H1 (cell line): ENCODE results near the gene OR10A7. TPM values are rescaled to one million over a fixed set of nuclear protein-coding genes. Genes with fewer than 3 reads are reported as not detected.

Experiments used
- CTCF ChIA-PET: fragments of 300-600 bp; sonication (Branson Sonifier 250); formaldehyde crosslinking; loops from one replicate; lab custom pipeline; 2021; ENCODE audit not compliant: partially characterized antibody; lab: Charles Lee
- POLR2A ChIA-PET: fragments of 300-600 bp; sonication (Branson Sonifier 250); formaldehyde crosslinking; loops from one replicate; lab custom pipeline; 2021; ENCODE audit warnings: inconsistent platforms; ENCODE audit not compliant: partially characterized antibody; lab: Charles Lee
- DNase-seq, 2 experiments: peaks; one replicate each; pipeline versions ENCODE4 v3.0.0 to v3.0.0-alpha.2; 2010 to 2022; ENCODE audit warnings: low spot score in 2 of 2, low read depth in 1 of 2, mixed read lengths in 1 of 2
- FAIRE-seq: peaks from 2 replicates; lab custom pipeline; 2011; peaks lifted over from hg19 to GRCh38; lab: Jason Lieb, UNC
- H2AFZ ChIP-seq: 2 replicates; pipeline ENCODE4 v1.8.1; 2012; ENCODE audit warnings: low read length, inconsistent platforms
- H2AK5ac ChIP-seq: 2 replicates; pipeline ENCODE4 v1.6.1; 2013; ENCODE audit warnings: low read depth, low read length
- H2BK120ac ChIP-seq: replicated peaks from 2 replicates; pipeline ENCODE3; 2013; ENCODE audit warnings: low read depth, low read length, inconsistent platforms
- H2BK12ac ChIP-seq: 2 replicates; pipeline ENCODE4 v1.6.1; 2013; ENCODE audit warnings: low read depth, low read length
- H2BK15ac ChIP-seq: 2 replicates; pipeline ENCODE4 v1.6.1; 2013; ENCODE audit warnings: low read length
- H2BK20ac ChIP-seq: 2 replicates; pipeline ENCODE4 v1.6.1; 2013; ENCODE audit warnings: low read length
- H2BK5ac ChIP-seq: 2 replicates; pipeline ENCODE4 v1.6.1; 2013; ENCODE audit warnings: low read depth, low read length
- H3K14ac ChIP-seq: 2 replicates; pipeline ENCODE4 v1.6.1; 2013; ENCODE audit warnings: inconsistent platforms; ENCODE audit not compliant: insufficient read length
- H3K18ac ChIP-seq: 2 replicates; pipeline ENCODE4 v1.6.1; 2013; ENCODE audit warnings: low read length; ENCODE audit errors: extremely low read depth
- H3K23ac ChIP-seq: 2 replicates; pipeline ENCODE4 v1.6.1; 2013; ENCODE audit warnings: inconsistent platforms; ENCODE audit not compliant: insufficient read length
- H3K23me2 ChIP-seq: 2 replicates; pipeline ENCODE4 v1.6.1; 2013; ENCODE audit warnings: low read depth, low read length
- H3K27ac ChIP-seq: 2 replicates; pipeline ENCODE4 v1.6.1; 2011; ENCODE audit warnings: low read depth, low read length, inconsistent platforms
- H3K27me3 ChIP-seq, 4 experiments: replicated peaks in 1 of 4; 1 replicate in 1 of 4; 2 replicates in 3 of 4; pipeline versions ENCODE4 v1.6.1 to v1.8.1; 2011 to 2013; ENCODE audit warnings: low read length in 3 of 4, mild to moderate bottlenecking in 3 of 4, inconsistent platforms in 2 of 4, mixed read lengths in 2 of 4, moderate library complexity in 1 of 4; ENCODE audit not compliant: control insufficient read depth in 3 of 4, insufficient read depth in 3 of 4; ENCODE audit errors: extremely low read depth in 1 of 4
- H3K36me3 ChIP-seq, 4 experiments: 2 replicates each; pipeline versions ENCODE4 v1.6.1 to v1.8.1; 2011 to 2013; ENCODE audit warnings: mild to moderate bottlenecking in 4 of 4, low read length in 3 of 4, moderate library complexity in 2 of 4, control low read depth in 1 of 4, inconsistent platforms in 1 of 4; ENCODE audit not compliant: insufficient read depth in 4 of 4, control insufficient read depth in 2 of 4
- H3K4ac ChIP-seq: replicated peaks from 2 replicates; pipeline ENCODE3; 2013; ENCODE audit warnings: low read length, low read depth, mixed read lengths, inconsistent platforms; ENCODE audit not compliant: insufficient read length
- H3K4me1 ChIP-seq, 4 experiments: replicated peaks in 1 of 4; 1 replicate in 1 of 4; 2 replicates in 3 of 4; pipeline versions ENCODE4 v1.6.1 to v1.8.1; 2011 to 2013; ENCODE audit warnings: low read length in 3 of 4, inconsistent platforms in 2 of 4, mixed read lengths in 1 of 4; ENCODE audit not compliant: insufficient read depth in 4 of 4, control insufficient read depth in 3 of 4
- H3K4me2 ChIP-seq, 2 experiments: 2 replicates each; pipeline versions ENCODE4 v1.6.1 to v1.8.1; 2011 to 2013; ENCODE audit warnings: low read depth in 2 of 2, low read length in 2 of 2, control low read depth in 1 of 2, inconsistent platforms in 1 of 2, mild to moderate bottlenecking in 1 of 2; ENCODE audit not compliant: insufficient read depth in 1 of 2
- H3K4me3 ChIP-seq, 4 experiments: fragments of 200-600, 300-600 bp in 1 of 4; sonication (generic), shearing (Covaris generic), sonication (Bioruptor Twin) in 1 of 4; 2 replicates each; pipeline versions ENCODE4 v1.5.1 to v1.8.1; 2011 to 2016; ENCODE audit warnings: low read length in 4 of 4, low read depth in 3 of 4, control low read depth in 2 of 4, inconsistent platforms in 2 of 4, mild to moderate bottlenecking in 2 of 4, mixed read lengths in 1 of 4, moderate library complexity in 1 of 4; ENCODE audit not compliant: insufficient read depth in 2 of 4; ENCODE audit errors: extremely low read depth in 1 of 4
- H3K56ac ChIP-seq: replicated peaks from 2 replicates; pipeline ENCODE3; 2013; ENCODE audit warnings: low read depth, mild to moderate bottlenecking, mixed read lengths, low read length, inconsistent platforms; ENCODE audit not compliant: insufficient read length
- H3K79me1 ChIP-seq: 2 replicates; pipeline ENCODE4 v1.6.1; 2013; ENCODE audit warnings: low read depth, low read length, control low read depth
- H3K79me2 ChIP-seq, 2 experiments: 2 replicates each; pipeline versions ENCODE4 v1.6.1 to v1.8.1; 2012 to 2013; ENCODE audit warnings: low read length in 2 of 2, mild to moderate bottlenecking in 2 of 2, inconsistent platforms in 1 of 2; ENCODE audit not compliant: insufficient read depth in 2 of 2, control insufficient read depth in 1 of 2
- H3K9ac ChIP-seq, 4 experiments: replicated peaks in 1 of 4; 1 replicate in 1 of 4; 2 replicates in 3 of 4; pipeline versions ENCODE4 v1.6.1 to v1.8.1; 2011 to 2013; ENCODE audit warnings: low read depth in 3 of 4, low read length in 3 of 4, control low read depth in 2 of 4, mild to moderate bottlenecking in 2 of 4, moderate library complexity in 2 of 4, inconsistent platforms in 1 of 4; ENCODE audit errors: extremely low read depth in 1 of 4
- H3K9me3 ChIP-seq, 2 experiments: 2 replicates each; pipeline versions ENCODE4 v1.6.1 to v1.8.1; 2012 to 2013; ENCODE audit warnings: mild to moderate bottlenecking in 2 of 2, moderate library complexity in 2 of 2, control low read depth in 1 of 2, inconsistent platforms in 1 of 2, low read depth in 1 of 2, low read length in 1 of 2, mixed read lengths in 1 of 2; ENCODE audit not compliant: insufficient read depth in 2 of 2
- H4K20me1 ChIP-seq, 2 experiments: replicated peaks in 1 of 2; 2 replicates each; pipeline versions ENCODE3 to v1.8.1; 2011 to 2013; ENCODE audit warnings: inconsistent platforms in 2 of 2, low read length in 2 of 2, mild to moderate bottlenecking in 1 of 2; ENCODE audit not compliant: insufficient read depth in 2 of 2, control insufficient read depth in 1 of 2
- H4K5ac ChIP-seq: 2 replicates; pipeline ENCODE4 v1.6.1; 2013; ENCODE audit warnings: low read length, low read depth, mixed read lengths, inconsistent platforms; ENCODE audit not compliant: insufficient read length
- H4K8ac ChIP-seq: 2 replicates; pipeline ENCODE4 v1.8.0; 2013; ENCODE audit warnings: mild to moderate bottlenecking, moderate library complexity, low read length, inconsistent platforms; ENCODE audit not compliant: insufficient read depth; ENCODE audit errors: extremely low read depth
- H4K91ac ChIP-seq: replicated peaks from 2 replicates; pipeline ENCODE3; 2013; ENCODE audit warnings: low read length, mixed read lengths, inconsistent platforms; ENCODE audit not compliant: insufficient read length
- BRCA1 ChIP-seq: IDR thresholded peaks from 2 replicates; pipeline ENCODE4 v1.6.1; 2012; ENCODE audit warnings: low read depth, low read length, improper control_type of control experiment
- CEBPB ChIP-seq: IDR thresholded peaks from 2 replicates; pipeline ENCODE4 v1.6.1; 2012; ENCODE audit warnings: low read depth, low read length
- CREB1 ChIP-seq: IDR thresholded peaks from 2 replicates; pipeline ENCODE4 v1.6.1; 2012; ENCODE audit warnings: inconsistent platforms
- CTCF ChIP-seq, 3 experiments: IDR thresholded peaks; 1 replicate in 2 of 3; 2 replicates in 1 of 3; pipeline versions ENCODE4 v1.5.1 to v1.6.1; 2011; ENCODE audit warnings: low read length in 3 of 3, mild to moderate bottlenecking in 3 of 3, inconsistent platforms in 2 of 3, low read depth in 1 of 3, moderate library complexity in 1 of 3; ENCODE audit not compliant: insufficient read depth in 1 of 3; ENCODE audit errors: control extremely low read depth in 1 of 3
- GTF2F1 ChIP-seq: IDR thresholded peaks from 2 replicates; pipeline ENCODE4 v1.6.1; 2012; ENCODE audit warnings: low read depth, low read length, improper control_type of control experiment, borderline replicate concordance
- NANOG ChIP-seq: IDR thresholded peaks from 2 replicates; pipeline ENCODE4 v1.6.1; 2011; ENCODE audit warnings: low read length, low read depth, mild to moderate bottlenecking, inconsistent platforms; ENCODE audit not compliant: insufficient read depth, poor library complexity, severe bottlenecking
- POLR2AphosphoS5 ChIP-seq: IDR thresholded peaks from 2 replicates; pipeline ENCODE4 v1.6.1; 2011; ENCODE audit warnings: low read depth, low read length
- POU5F1 ChIP-seq: IDR thresholded peaks from 2 replicates; pipeline ENCODE4 v1.6.1; 2011; ENCODE audit warnings: low read depth, mild to moderate bottlenecking, low read length, moderate library complexity
- RBBP5 ChIP-seq: IDR thresholded peaks from 2 replicates; pipeline ENCODE4 v1.7.1; 2012; ENCODE audit warnings: low read depth, mild to moderate bottlenecking, inconsistent platforms, low read length, moderate library complexity, borderline replicate concordance
- RNF2 ChIP-seq: fragments of 200-900, 300-1000 bp; sonication (generic); IDR thresholded peaks from 2 replicates; pipeline ENCODE4 v1.7.1; 2016; ENCODE audit warnings: borderline replicate concordance, low read depth, mild to moderate bottlenecking, antibody characterized with exemption, low read length; ENCODE audit not compliant: poor library complexity, severe bottlenecking; ENCODE audit errors: missing control alignments
- SP1 ChIP-seq: IDR thresholded peaks from 2 replicates; pipeline ENCODE4 v1.6.1; 2011; ENCODE audit warnings: low read depth, low read length
- SP2 ChIP-seq: IDR thresholded peaks from 2 replicates; pipeline ENCODE4 v1.6.1; 2012; ENCODE audit warnings: mild to moderate bottlenecking, low read length, inconsistent platforms
- YY1 ChIP-seq: IDR thresholded peaks from 2 replicates; pipeline ENCODE4 v1.6.1; 2011; ENCODE audit warnings: low read depth, mild to moderate bottlenecking, low read length
- WGBS, 2 experiments: shearing (Covaris generic) in 1 of 2; methylation state at CpG; one replicate each; pipeline versions ENCODE4 v1.1.6 to v1.1.7; 2013 to 2015; ENCODE audit warnings: low lambda C conversion rate in 2 of 2, mixed read lengths in 2 of 2, inconsistent platforms in 1 of 2, low coverage in 1 of 2, missing lambda C conversion rate in 1 of 2; ENCODE audit not compliant: insufficient replicate concordance in 2 of 2, insufficient coverage in 1 of 2, insufficient read length in 1 of 2; ENCODE audit errors: extremely low coverage in 1 of 2, missing lambda C conversion rate in 1 of 2; 5-methylcytosine and 5-hydroxymethylcytosine counted together
- polyA plus RNA-seq, 7 experiments: library from polyadenylated mRNA; depleted of rRNA in 3 of 7; stranded (reverse) in 5 of 7; unstranded in 2 of 7; fragments of >200 nt in 5 of 7; fragments of 200-250 nt in 2 of 7; gene quantifications; 1 replicate in 5 of 7; 2 replicates in 1 of 7; 4 replicates in 1 of 7; pipeline versions ENCODE4 v1.2.1 to v1.2.3, GENCODE V29; 2011 to 2013; ENCODE audit warnings: missing spikeins in 2 of 7, mixed read lengths in 2 of 7
- total RNA-seq: library from RNA; stranded (reverse); fragmentation: NEBNext Ultra II Directional; extraction: Animal tissue kit (Norgen Biotek cat#: 25700); gene quantifications from 2 replicates; pipeline ENCODE4 v1.2.1, GENCODE V29; 2021

Gene OR10A7
- total and polyA plus RNA-seq, 2 of the 8 experiments (the other 6 are each of a cell fraction or from before 2014, with no cell fraction given) = not detected

- H3K23me2 ChIP-seq = no peaks in the 10 kb centered on the region
- no peak overlapping the region for H3K4ac ChIP-seq
- H3K36me3 ChIP-seq = no peaks in the 10 kb centered on the region
- no peak overlapping the region for H3K4me2 ChIP-seq
- no peak overlapping the region for H2BK20ac ChIP-seq
- no peak overlapping the region for H3K56ac ChIP-seq
- H2AFZ ChIP-seq = 0 out of 2 replicates have a peak overlapping the region, but pooled peaks have one; percentile 29
- ChIA-PET CTCF (interaction anchor here (0.5 to 5.2 kb wide), 3 partner anchors 131 to 462 kb away, joined by 3 to 30 read pairs (median 15); no protein-coding TSS in a partner anchor), POLR2A (no interaction called here)
- H2BK5ac ChIP-seq = no peak overlapping the region
- H3K23ac ChIP-seq = no peak overlapping the region
- DNase-seq (no peak), FAIRE-seq (no peak)
- no peaks in the 10 kb centered on the region for H3K9me3 ChIP-seq
- H2BK120ac ChIP-seq = no peak overlapping the region
- H2BK15ac ChIP-seq = no peak overlapping the region
- H3K27ac ChIP-seq = no peak overlapping the region
- no peaks in the 10 kb centered on the region for H3K79me2 ChIP-seq
- no peak overlapping the region for H3K4me3 ChIP-seq
- H3K18ac ChIP-seq = no peak overlapping the region
- no peak overlapping the region for H2AK5ac ChIP-seq
- H3K14ac ChIP-seq = no peak overlapping the region
- H3K79me1 ChIP-seq = no peaks in the 10 kb centered on the region
- H3K9ac ChIP-seq = no peak overlapping the region
- no peak overlapping the region for H4K8ac ChIP-seq
- H2BK12ac ChIP-seq = no peak overlapping the region
- H3K27me3 ChIP-seq = no peaks in the 10 kb centered on the region
- no peak overlapping the region for H4K5ac ChIP-seq
- H4K91ac ChIP-seq = no peak overlapping the region
- 95% methylated on average over 3 of the region's 3 CpGs; no CpG with 5 or more reads in 1 of the 2 experiments for WGBS, 2 experiments
- no peaks in the 10 kb centered on the region for H3K4me1 ChIP-seq
- no peaks in the 10 kb centered on the region for H4K20me1 ChIP-seq
- TF ChIP-seq GTF2F1 (no peak), POLR2AphosphoS5 (no peak), POU5F1 (no peak), YY1 (no peak), CTCF (IDR thresholded peaks at IDR 0.05; ENCODE audit: control extremely low read depth in 1 of 3, insufficient read depth in 1 of 3, low read depth in 1 of 3, low read length in 3 of 3) (no peak), SP2 (no peak), RBBP5 (no peak), BRCA1 (no peak), CEBPB (no peak), SP1 (no peak), RNF2 (no peak), NANOG (no peak), CREB1 (no peak)
Observed at GRCh38 chr12:55194382-55194781, 26.4 kb upstream of the OR10A7 start.
